SH-SY5Y (cell line): Measurements from ENCODE around the gene ABCD1.

ENCODE experiments used
- GATA2 ChIP-seq: IDR thresholded peaks from 2 replicates; pipeline ENCODE4 v1.6.1; 2011; ENCODE audit warnings: mild to moderate bottlenecking, low read depth, low read length
- GATA3 ChIP-seq: IDR thresholded peaks from 2 replicates; pipeline ENCODE4 v1.6.1; 2011; ENCODE audit warnings: low read depth, mild to moderate bottlenecking, low read length, moderate library complexity

The ABCD1 gene

DNA sequence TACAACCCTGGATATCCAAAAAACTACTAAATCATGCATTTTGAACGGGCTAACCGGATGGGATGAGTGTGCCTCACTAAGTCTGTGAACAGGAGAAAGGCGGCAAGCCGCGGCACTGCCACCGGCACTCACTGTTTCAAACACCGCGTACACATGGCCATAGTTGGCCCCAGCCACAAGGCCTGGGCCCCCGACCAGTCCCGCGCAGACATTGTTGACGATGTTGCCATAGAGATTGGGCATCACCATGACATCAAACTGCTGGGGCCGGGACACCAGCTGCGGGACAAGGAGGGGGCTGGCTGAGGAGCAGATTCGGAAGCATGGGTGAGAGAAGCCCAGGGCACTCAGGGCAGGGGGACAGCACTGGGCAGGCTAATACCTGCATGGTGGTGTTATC, 62.0 kb downstream of the ABCD1 start:
- TF ChIP-seq GATA2 (no peak), GATA3 (no peak)

DNA sequence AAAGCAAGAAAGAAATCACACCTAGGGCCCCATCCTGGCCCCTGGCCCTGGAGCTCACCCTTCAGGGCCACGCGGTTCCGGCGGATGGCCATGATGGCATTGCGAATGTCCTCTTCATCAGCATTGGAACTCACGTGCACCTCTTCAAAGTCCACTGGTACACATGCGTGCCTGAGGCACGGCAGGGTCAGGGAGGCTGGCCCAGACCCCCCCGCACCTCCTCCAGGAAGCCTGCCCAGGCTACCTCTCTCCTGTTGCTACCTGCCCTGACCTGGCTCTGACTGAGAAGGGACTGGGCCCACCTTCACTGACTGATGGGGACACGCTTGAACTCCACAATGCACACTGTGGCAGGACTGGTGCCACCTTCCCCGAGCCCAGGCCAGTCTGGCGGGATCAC, 65.0 kb downstream of the ABCD1 start:
- TF ChIP-seq GATA3 (no peak), GATA2 (no peak)

DNA sequence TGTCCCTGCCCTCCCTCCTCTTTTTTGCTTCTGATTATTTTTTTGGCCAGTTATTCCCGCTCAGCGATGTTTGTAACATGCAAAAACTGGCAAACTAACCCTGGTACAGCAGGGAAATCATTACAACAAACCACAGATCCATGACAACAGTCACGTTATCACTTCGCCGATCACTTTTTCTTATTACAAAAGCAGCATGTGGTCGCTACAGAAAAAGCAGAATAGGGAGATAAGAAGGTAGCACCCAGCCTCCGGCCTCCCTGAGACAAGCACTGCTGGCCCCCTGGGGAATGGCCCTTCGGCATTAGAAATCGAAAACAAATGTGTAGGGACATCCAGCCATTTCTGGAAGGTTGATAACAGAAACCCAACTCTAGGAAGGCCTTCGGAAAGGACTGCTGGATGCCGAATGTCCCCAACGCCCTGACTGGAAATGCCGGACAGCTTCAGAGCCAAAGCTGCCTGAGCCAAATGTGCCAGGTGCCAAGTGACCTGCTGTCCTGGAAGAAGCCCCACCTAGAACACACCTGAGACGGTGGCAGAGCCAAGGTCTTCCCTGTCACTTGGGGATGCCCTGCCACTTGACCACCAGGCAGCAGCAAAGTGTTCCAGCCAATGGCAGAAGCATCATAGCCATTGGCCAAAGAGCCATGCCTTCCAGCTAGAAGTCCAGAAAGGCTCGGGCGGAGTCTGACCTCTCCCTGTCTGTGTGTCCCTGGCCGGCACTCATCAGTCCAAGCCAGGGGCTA, 66.6 kb downstream of the ABCD1 start:
- TF ChIP-seq GATA3 (no peak), GATA2 (peak; percentile 82)

DNA sequence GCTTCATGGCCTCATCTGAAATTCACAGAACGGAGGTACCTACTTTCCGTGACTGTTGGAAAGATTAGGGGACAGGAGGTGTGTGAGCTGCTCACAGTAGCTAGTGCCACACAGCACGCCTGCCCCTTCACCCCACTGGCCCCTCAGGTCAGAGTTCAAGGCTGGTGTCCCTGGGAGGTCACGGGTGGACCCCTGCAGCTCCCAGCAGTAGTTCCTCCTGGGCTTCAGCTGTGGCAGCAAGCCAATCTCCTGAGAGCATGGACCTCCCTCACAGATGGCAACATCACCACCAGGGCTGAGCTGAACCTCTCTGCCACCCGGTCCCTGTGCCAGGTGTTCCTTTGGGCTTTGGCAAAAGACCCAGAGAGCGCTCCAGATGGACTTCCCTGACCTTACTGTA, 67.7 kb downstream of the ABCD1 start:
- TF ChIP-seq GATA2 (no peak), GATA3 (no peak)

DNA sequence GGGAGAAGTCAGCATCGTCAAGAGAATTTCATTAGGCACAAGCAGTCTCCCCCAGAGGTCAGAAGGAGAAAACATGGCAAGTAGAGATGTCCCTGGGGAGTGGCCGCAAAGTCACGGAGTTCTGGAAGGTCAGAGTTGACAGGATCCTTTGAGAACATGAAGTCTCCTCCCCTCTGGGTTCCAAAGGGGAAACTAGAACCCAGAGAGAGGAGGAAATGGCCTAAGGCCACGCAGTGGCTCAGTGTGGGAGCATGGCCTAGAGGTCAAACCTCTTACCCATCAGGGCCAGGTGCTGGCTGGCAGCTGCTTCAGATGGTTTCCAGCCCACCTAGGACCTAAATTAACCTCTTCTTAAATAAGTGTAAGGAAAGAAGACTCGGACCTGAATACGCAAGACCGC, 68.6 kb downstream of the ABCD1 start:
- TF ChIP-seq GATA2 (no peak), GATA3 (no peak)
